ENCODE results near the gene ST3GAL5. TPM values are rescaled to one million over a fixed set of nuclear protein-coding genes. Genes with fewer than 3 reads are reported as not detected.
A peak's percentile ranks its signal among the peaks of the same experiment; 100 is the strongest.

ST3GAL5 gene
- total RNA-seq, 1 experiment from 2014 or later: 25.3 TPM

DNA sequence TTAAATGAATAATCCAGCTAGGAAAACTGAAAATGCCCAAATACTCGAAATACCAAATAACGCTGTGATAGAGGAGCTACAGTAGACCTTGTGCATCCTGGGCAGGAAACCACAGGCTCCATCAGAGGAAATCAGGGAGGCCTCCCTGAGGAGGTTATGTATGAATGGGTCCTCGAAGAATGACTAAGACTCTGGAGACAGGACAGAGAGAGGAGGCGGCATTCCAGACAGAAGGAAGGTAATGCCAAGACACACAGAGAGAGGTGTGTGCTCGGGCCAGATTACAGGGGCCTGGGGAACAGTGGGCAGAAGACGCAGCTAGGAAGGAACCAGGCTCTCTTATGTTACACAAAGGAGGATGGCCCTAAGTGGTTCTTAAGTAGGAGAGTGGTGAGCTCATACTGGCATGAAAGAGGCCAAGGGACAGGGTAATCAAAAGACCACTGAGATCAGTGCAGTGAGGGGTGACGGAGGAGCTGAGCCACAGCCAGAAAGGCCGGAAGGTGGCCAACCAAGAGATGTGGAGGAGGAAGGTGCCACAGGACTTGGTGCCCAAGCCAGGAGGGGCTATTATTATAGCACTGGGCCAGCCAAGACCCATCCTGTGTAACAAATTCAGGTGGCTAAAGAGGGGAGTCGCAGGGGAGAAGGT, 9.9 kb downstream of the ST3GAL5 start:
- no peaks in the 10 kb centered on the region for H3K9me3 ChIP-seq (ENCODE audit: low read depth, low read length, poor library complexity, severe bottlenecking)
- no peak overlapping the region for H3K4me3 ChIP-seq (ENCODE audit: low read depth, low read length, poor library complexity, severe bottlenecking)
- no peak for DNase-seq (ENCODE audit: low spot score)
- H3K36me3 ChIP-seq (ENCODE audit: insufficient read depth, low read length, poor library complexity, severe bottlenecking): no peaks in the 10 kb centered on the region
- no peak overlapping the region for H3K27ac ChIP-seq (ENCODE audit: low read depth, low read length, poor library complexity, severe bottlenecking)
- POLR2A ChIA-PET (ENCODE audit: low non-redundant PET): interaction anchor here (0.5 kb wide), 1 partner anchor 239 kb away, joined by 5 read pairs; no protein-coding TSS in a partner anchor
- no peak for TF ChIP-seq EZH2 (IDR thresholded peaks at IDR 0.05; ENCODE audit: borderline replicate concordance, low read depth, low read length, poor library complexity, severe bottlenecking)
- TF ChIP-seq, protein P1, sequence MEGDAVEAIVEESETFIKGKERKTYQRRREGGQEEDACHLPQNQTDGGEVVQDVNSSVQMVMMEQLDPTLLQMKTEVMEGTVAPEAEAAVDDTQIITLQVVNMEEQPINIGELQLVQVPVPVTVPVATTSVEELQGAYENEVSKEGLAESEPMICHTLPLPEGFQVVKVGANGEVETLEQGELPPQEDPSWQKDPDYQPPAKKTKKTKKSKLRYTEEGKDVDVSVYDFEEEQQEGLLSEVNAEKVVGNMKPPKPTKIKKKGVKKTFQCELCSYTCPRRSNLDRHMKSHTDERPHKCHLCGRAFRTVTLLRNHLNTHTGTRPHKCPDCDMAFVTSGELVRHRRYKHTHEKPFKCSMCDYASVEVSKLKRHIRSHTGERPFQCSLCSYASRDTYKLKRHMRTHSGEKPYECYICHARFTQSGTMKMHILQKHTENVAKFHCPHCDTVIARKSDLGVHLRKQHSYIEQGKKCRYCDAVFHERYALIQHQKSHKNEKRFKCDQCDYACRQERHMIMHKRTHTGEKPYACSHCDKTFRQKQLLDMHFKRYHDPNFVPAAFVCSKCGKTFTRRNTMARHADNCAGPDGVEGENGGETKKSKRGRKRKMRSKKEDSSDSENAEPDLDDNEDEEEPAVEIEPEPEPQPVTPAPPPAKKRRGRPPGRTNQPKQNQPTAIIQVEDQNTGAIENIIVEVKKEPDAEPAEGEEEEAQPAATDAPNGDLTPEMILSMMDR (conservative IDR thresholded peaks at IDR 0.05; ENCODE audit: low read depth, low read length): no peak
- intact Hi-C loops (cut with micrococcal nuclease; ENCODE audit: unreplicated experiment): no loop called here
- H3K27me3 ChIP-seq (replicated peaks; ENCODE audit: insufficient read depth, low read depth, low read length, poor library complexity): no peaks in the 10 kb centered on the region
- H3K4me1 ChIP-seq (ENCODE audit: insufficient read depth, low read length, poor library complexity, severe bottlenecking): peaks cover 21% of the 10 kb centered on the region
- CTCF ChIA-PET: interaction anchor here (0.6 kb wide), 1 partner anchor 11 kb away, joined by 4 read pairs; no protein-coding TSS in a partner anchor
- no TSS peak for BruUV-seq (replicated peaks)

DNA sequence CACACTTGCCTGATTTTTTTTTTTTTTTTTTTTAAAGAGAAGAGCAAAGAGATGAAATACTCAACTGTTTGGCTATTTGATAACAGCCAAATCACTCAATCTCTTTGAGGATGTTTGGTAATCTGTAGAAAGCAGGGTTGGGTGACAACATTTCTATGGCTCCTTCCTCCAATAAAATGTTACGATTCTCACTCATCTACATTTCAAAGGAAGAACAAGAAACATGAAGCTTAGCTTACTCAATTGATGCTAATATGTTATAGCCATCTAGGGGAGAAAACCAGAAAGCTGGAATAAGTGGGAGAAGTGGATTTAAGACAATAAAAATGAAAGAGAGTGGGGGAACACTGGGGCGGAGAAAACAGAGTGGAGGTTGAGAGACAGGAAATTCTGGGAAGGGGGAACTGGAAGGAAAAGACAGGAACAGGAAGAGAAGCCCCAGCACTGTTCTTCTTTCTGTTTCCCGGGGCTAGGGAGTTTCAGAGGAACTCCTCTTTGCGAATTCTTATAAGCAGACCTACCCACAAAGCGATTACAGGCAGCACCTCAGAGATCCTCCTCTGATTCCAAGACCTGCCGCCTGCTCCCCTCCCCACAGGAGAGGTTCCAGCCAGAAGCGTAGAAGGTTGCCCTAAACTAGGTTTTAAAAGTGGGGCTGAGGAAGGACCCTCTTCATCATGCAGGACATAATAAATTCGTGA, 13.3 kb downstream of the ST3GAL5 start:
- no peak for TF ChIP-seq EZH2 (IDR thresholded peaks at IDR 0.05; ENCODE audit: borderline replicate concordance, low read depth, low read length, poor library complexity, severe bottlenecking)
- TF ChIP-seq, protein P1 (conservative IDR thresholded peaks at IDR 0.05; ENCODE audit: low read depth, low read length): no peak
- no peak overlapping the region for H3K4me3 ChIP-seq (ENCODE audit: low read depth, low read length, poor library complexity, severe bottlenecking)
- DNase-seq (ENCODE audit: low spot score): peak; percentile 26
- H3K4me1 ChIP-seq (ENCODE audit: insufficient read depth, low read length, poor library complexity, severe bottlenecking): peaks cover 31% of the 10 kb centered on the region
- ChIA-PET CTCF (interaction anchor here (0.6 to 0.7 kb wide), 2 partner anchors 13 to 48 kb away, joined by 4 to 6 read pairs; partner anchors contain the start of gene ST3GAL5), POLR2A (ENCODE audit: low non-redundant PET) (no interaction called here)
- no peaks in the 10 kb centered on the region for H3K27me3 ChIP-seq (replicated peaks; ENCODE audit: insufficient read depth, low read depth, low read length, poor library complexity)
- BruUV-seq (replicated peaks): no TSS peak
- intact Hi-C loops (cut with micrococcal nuclease; ENCODE audit: unreplicated experiment): no loop called here
- no peaks in the 10 kb centered on the region for H3K36me3 ChIP-seq (ENCODE audit: insufficient read depth, low read length, poor library complexity, severe bottlenecking)
- peak overlapping the region; percentile 18 for H3K27ac ChIP-seq (ENCODE audit: low read depth, low read length, poor library complexity, severe bottlenecking)
- H3K9me3 ChIP-seq (ENCODE audit: low read depth, low read length, poor library complexity, severe bottlenecking): no peaks in the 10 kb centered on the region

DNA sequence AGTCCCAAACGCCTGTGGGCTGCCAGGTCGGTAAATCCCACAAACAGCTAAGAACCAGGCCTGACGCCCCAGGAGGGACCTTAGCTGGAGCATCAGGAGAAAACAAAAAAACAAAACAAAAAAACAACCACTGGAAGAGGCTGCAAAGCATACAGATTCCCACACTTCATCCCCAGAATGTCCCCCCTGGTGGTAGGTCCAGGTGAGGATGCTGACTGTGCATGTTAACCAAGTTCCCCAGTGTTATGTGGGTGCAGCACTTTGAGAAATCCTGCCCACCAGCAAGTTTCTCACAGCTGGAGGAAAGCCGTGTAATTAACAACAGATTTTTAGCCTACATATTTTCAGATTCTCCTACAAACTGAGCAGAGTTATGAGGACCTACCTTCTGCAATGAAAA, 15.1 kb downstream of the ST3GAL5 start:
- Histone ChIP-seq H3K4me3 (ENCODE audit: low read depth, low read length, poor library complexity, severe bottlenecking) (no peak overlapping the region), H3K36me3 (ENCODE audit: insufficient read depth, low read length, poor library complexity, severe bottlenecking) (no peaks in the 10 kb centered on the region), H3K27me3 (replicated peaks; ENCODE audit: insufficient read depth, low read depth, low read length, poor library complexity) (no peaks in the 10 kb centered on the region), H3K27ac (ENCODE audit: low read depth, low read length, poor library complexity, severe bottlenecking) (no peak overlapping the region), H3K4me1 (ENCODE audit: insufficient read depth, low read length, poor library complexity, severe bottlenecking) (peaks cover 28% of the 10 kb centered on the region), H3K9me3 (ENCODE audit: low read depth, low read length, poor library complexity, severe bottlenecking) (no peaks in the 10 kb centered on the region)
- CTCF ChIA-PET: no interaction called here
- peak; percentile 24 for DNase-seq (ENCODE audit: low spot score)
- no TSS peak for BruUV-seq (replicated peaks)
- POLR2A ChIA-PET (ENCODE audit: low non-redundant PET): no interaction called here
- TF ChIP-seq, protein P1 (conservative IDR thresholded peaks at IDR 0.05; ENCODE audit: low read depth, low read length): peak; percentile 46
- no peak for TF ChIP-seq EZH2 (IDR thresholded peaks at IDR 0.05; ENCODE audit: borderline replicate concordance, low read depth, low read length, poor library complexity, severe bottlenecking)
- intact Hi-C loops (cut with micrococcal nuclease; ENCODE audit: unreplicated experiment): no loop called here

Measured in A673 (cell line).